ENCODE measurements around the gene UBE3C.

DNA sequence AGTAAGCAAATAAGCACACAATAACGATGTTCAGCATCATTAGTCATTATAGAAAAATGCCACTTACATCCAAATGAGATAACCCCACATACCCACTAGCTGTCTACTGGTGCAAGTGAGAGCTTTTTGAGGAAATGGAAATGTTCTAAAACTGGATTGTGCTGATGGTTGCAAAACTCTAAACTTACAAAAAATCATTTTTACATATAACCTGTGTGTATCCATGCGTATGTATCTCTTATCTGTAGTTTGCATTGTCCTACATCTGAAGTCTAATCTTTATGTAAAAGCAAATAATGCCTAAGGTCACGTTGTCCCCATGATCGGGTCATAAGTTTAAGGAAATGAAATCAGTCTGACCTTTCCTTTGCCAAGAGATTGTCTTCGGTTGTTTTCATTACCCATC, 116.5 kb downstream of the UBE3C start:
- TF ChIP-seq, protein P1, sequence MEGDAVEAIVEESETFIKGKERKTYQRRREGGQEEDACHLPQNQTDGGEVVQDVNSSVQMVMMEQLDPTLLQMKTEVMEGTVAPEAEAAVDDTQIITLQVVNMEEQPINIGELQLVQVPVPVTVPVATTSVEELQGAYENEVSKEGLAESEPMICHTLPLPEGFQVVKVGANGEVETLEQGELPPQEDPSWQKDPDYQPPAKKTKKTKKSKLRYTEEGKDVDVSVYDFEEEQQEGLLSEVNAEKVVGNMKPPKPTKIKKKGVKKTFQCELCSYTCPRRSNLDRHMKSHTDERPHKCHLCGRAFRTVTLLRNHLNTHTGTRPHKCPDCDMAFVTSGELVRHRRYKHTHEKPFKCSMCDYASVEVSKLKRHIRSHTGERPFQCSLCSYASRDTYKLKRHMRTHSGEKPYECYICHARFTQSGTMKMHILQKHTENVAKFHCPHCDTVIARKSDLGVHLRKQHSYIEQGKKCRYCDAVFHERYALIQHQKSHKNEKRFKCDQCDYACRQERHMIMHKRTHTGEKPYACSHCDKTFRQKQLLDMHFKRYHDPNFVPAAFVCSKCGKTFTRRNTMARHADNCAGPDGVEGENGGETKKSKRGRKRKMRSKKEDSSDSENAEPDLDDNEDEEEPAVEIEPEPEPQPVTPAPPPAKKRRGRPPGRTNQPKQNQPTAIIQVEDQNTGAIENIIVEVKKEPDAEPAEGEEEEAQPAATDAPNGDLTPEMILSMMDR (IDR thresholded peaks at IDR 0.05; ENCODE audit: low read length), result no peak
- no peak for TF ChIP-seq EZH2phosphoT487 (IDR thresholded peaks at IDR 0.05; ENCODE audit: low read length)
- TF ChIP-seq EZH2 (optimal IDR thresholded peaks at IDR 0.05; ENCODE audit: low read depth, low read length), result no peak

Measured in MM.1S (cell line).